SIG-M5 (cell line): ENCODE data around the gene LGALS3.

ENCODE experiments used
- DNase-seq: peaks from one replicate; lab custom pipeline; 2025; lab: John Stamatoyannopoulos, UW

LGALS3 gene

GRCh38 chr14:55191203-55192053, 62.4 kb downstream of the LGALS3 start, which contains the start of gene DLGAP5:
DLGAP5 (minus strand) TSS chr14:55191585; CDS start chr14:55189179, 2,406 bp downstream.
- DNase-seq = peak; percentile 92

- no peak for DNase-seq
These were observed 63.1 kb downstream of the LGALS3 start for GRCh38 chr14:55192054-55192621.

DNA sequence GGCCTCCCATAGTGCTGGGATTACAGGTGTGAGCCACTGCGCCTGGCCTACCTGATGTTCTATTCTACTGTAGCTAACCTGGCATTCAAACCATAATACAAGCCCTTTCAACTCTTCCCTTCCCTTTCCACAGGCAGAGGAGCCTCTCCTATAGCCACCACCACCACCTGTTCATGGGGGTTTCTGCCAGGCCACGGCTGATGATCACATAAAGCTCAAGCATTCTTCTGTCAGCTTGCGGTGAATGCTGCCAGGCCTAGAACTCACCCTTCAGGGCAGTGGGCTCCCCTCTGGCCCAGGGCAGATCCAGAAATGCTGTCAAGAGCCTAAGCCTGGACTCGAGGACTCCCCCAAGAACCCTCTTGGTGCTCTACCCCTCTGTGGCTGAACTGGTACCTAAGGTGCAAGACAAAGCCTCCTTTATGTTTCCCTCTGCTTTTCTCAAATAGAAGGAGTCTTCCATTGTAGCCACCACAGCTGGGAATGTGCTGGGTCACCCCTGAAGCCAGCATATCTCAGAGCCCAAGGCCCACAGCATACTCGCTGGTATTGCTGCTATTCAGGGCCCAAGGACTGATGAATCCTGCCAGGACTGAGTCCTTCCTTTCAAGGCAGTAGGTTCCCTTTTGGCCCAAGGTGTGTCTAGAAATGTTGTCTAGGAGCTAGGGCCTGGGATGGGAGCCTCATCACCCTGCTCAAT, 65.8 kb downstream of the LGALS3 start:
- no peak for DNase-seq
